HG03025 (cell line): ENCODE data around the gene PLA2G5.
"Not testable (repeated sequence)": the region's sequence is repeated elsewhere in the genome, so short reads cannot be mapped to it uniquely, and the experiment has no call there.

ENCODE experiments used
- ATAC-seq: cut with Tn5 transposase; IDR thresholded peaks from one replicate; pipeline ENCODE4 v1.9.1; 2021; ENCODE audit warnings: mild to moderate bottlenecking, moderate library complexity; ENCODE audit not compliant: unreplicated experiment, low FRiP score

PLA2G5 gene

GRCh38 chr1:20069874-20070273 is at the start of gene PLA2G5:
TSS of gene PLA2G5 (plus strand) at chr1:20070194. CDS start at chr1:20084831, 14,637 bp downstream.
- ATAC-seq = no peak

- no peak for ATAC-seq
Measured at GRCh38 chr1:20028125-20028524, 41.9 kb upstream of the PLA2G5 start.

GRCh38 chr1:20028726-20029125 is 41.3 kb upstream of the PLA2G5 start:
- no peak for ATAC-seq

GRCh38 chr1:20029178-20029912 is 40.6 kb upstream of the PLA2G5 start:
- no peak for ATAC-seq

- not testable (repeated sequence) for ATAC-seq
Measured at GRCh38 chr1:20030436-20031151, 39.4 kb upstream of the PLA2G5 start.

- ATAC-seq = no peak
Measured at GRCh38 chr1:20031161-20031560, 38.8 kb upstream of the PLA2G5 start.

DNA sequence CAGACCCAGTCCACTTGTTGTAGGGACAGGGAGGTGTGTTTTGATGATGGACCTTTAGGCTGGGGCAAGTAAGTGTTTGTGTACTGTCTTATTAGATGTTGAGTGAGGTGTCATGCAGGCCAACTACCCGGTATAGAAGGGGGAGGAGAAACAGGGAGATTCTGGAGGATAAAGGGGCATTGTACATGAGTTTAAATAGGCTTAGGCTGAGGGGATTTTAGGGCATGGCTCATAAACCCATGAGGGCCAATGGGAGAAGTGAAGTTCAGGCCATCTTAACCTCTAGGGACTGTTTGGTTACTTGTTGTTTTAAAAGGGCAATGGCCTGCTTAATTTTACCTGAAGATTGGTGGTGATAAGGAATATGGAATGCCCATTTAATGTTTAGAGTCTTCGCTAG is 38.2 kb upstream of the PLA2G5 start:
- no peak for ATAC-seq

GRCh38 chr1:20032425-20032824 is 37.6 kb upstream of the PLA2G5 start:
- ATAC-seq = no peak

DNA sequence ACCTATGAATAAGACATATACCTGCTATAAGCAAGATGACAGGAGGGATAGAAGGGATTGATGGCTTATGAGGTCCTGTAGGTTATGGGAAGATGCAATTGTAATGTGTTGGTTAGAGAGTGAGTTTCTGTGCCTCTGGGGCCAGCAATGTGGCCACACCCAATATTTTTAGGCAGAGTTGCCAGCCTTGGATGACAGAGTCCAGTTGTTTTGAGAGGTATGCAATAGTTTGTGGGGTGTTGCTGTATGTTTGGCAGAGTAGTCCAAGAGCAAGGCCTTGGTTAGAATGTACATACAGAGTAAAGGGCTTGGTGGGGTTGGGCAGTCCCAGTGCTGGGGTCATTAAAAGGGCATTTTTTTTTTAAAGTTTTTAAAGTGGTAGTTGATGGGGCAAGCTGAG is 36.6 kb upstream of the PLA2G5 start:
- no peak for ATAC-seq

- ATAC-seq = no peak
Measured at GRCh38 chr1:20035114-20035513, 34.9 kb upstream of the PLA2G5 start.

- ATAC-seq = no peak
Measured at GRCh38 chr1:20037877-20038276, 32.1 kb upstream of the PLA2G5 start.

DNA sequence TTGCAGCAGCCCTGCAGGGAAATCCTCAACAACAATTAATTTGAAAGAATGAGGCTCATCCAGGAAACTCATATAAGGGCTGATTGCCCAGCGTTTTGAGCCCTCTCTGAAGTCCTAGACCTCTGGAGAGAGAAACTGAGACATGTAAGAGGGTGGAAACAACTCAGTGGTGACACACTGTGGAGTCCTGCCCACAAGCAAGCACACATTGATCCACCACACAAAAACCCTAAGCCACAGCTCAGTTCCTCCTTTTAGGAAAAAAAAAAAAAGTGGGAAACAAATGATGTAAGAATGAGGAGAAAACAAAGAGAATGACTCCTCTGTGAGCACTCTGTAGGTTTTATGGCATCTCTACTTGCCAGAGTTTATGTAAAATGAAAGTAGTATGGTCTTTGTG is 22.9 kb upstream of the PLA2G5 start:
- no peak for ATAC-seq

GRCh38 chr1:20048563-20048962 is 21.4 kb upstream of the PLA2G5 start:
- no peak for ATAC-seq

DNA sequence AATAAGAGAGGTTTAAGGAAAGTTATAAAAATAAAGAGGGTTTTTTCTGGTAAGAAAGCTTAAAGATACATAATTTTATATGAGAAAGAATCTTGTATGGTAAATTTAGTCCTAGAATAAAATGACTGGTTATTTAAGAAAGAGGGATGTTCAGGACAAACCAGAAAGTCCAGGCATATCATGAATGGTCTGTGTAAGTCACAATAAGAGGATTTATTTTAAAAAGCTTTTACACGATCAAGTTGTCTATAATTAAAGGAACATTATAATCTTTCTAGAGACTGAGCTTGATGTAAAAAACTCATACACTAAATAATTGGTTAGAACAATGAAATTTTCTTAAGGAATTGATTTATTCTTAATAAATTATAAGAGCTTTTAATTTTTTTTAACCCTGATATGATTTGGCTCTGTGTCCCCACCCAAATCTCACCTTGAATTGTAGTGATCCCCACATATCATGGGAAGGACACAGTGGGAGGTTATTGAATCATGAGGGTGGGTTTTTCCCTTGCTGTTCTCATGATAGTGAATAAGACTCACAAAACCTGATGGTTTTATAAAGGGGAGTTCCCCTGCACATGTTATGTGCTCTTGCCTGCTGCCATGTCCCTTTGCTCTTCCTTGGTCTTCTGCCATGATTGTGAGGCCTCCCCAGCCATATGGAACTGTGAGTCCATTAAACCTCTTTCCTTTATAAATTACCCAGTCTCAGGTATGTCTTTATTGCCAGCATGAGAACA is 20.8 kb upstream of the PLA2G5 start:
- ATAC-seq = not testable (repeated sequence)

DNA sequence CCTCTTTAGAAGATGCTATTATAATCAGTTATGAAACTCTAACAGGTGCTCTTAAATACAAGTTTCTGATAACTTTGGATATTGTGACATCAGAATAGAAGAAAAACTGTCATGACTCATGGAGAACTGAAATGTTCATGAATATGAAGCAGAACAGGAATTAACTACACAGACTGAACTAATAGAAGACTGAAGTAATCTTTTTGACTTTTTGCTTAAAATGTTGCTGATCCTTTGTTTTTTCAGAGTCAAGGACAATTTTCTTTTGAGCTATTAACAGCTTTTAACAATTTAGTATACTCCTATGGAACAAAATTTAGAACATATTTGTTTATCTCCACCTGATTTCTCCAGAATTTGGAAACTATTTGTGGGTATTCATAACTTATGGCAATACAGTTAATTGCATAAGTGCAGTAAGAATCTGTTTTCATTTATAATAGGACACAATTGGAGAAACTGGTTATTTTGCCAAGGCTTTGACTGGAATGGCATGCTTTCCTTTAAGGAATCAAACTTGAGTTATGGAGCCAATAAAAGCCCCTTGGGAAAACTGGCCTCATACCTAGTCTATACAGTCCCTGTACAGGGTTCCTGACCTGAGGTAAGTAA is 18.7 kb upstream of the PLA2G5 start:
- no peak for ATAC-seq

GRCh38 chr1:20052386-20052785 is 17.6 kb upstream of the PLA2G5 start:
- no peak for ATAC-seq

DNA sequence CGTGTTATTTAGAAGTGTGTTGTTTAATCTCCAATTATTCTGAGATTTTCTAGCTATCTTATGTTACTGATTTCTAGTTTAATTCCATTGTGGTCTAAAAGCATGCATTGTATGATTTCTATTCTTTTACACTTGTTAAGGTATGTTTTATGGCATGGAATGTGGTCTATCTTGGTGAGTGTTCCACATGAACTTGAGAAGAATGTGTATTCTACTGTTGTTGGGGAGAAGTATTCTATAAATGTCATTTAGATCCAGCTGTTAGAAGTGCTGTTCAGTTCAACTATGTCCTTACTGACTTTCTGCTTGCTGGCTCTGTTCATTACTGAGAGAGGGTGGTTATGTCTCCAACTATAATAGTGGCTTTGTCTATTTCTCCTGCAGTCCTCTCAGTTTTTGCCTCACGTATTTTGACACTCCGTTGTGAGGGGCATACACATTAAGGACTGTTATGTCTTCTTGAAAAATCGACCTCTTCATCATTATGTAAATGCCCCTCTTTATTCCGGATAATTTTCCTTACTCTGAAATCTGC is 12.0 kb upstream of the PLA2G5 start:
- ATAC-seq = no peak

GRCh38 chr1:20058531-20058930 is 11.5 kb upstream of the PLA2G5 start:
- no peak for ATAC-seq

DNA sequence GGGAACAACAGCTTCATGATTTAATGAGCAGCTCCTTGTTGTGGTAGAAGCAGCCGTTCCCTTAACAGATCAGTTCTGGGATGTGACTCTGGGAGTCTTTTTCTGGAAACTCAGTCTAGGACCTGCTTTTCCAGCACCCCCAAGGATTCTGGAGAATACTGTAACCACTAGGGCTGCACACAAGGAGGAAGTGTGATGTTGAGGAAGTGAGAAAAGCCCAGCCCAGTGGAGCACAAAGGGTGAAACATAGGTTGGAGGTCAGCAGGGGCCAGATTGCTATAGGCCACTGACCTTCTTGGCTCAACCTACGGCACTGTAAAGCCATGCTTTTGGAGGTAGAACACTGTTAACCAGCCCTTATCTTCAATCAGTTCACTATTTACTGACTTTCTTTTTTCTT is 10.1 kb upstream of the PLA2G5 start:
- ATAC-seq = no peak

DNA sequence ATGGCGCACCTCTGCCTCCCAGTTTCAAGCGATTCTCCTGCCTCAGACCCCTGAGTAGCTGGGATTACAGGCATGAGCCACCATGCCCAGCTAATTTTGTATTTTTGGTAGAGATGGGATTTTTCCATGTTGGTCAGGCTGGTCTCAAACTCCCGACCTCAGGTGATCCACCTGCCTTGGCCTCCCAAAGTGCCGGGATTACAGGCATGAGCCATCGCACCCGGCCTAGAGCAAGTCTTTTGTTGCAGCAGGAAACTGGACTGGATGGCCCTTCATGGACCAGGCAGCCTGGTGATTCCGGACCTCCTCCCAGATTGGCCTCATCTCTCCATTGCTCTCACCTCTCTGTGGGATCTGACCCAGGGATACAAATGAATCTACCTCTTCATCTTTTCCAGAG is 9.2 kb upstream of the PLA2G5 start:
- ATAC-seq = not testable (repeated sequence)

DNA sequence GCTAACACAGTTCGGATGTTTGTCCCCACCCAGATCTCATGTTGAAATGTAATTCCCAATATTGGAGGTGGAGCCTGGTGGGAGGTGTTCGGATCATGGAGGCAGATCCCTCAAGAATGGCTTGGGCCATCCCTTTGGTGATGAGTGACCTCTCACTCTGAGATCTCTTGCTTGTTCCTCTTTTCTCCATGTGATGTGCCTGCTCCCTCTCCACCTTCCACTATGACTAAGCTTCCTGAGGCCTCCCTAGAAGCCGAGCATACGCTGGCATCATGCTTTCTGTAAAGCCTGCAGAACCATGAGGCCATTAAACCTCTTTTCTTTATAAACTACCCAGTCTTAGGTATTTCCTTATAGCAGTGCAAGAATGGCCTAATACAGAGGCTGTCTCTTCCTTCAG is 8.1 kb upstream of the PLA2G5 start:
- no peak for ATAC-seq
